RKO (cell line): ENCODE data around the gene TXNDC15.
"Not testable (repeated sequence)": the region's sequence is repeated elsewhere in the genome, so short reads cannot be mapped to it uniquely, and the experiment has no call there.

ENCODE experiments used
- DNase-seq: peaks from one replicate; pipeline ENCODE4 v3.0.0-alpha.2; 2016; ENCODE audit warnings: low spot score

TXNDC15 gene

GRCh38 chr5:134873987-134874830 lies at the start of gene TXNDC15:
Gene TXNDC15 (plus strand): TSS chr5:134874371. CDS start chr5:134874428, 57 bp downstream.
- DNase-seq: peak; percentile 91

DNA sequence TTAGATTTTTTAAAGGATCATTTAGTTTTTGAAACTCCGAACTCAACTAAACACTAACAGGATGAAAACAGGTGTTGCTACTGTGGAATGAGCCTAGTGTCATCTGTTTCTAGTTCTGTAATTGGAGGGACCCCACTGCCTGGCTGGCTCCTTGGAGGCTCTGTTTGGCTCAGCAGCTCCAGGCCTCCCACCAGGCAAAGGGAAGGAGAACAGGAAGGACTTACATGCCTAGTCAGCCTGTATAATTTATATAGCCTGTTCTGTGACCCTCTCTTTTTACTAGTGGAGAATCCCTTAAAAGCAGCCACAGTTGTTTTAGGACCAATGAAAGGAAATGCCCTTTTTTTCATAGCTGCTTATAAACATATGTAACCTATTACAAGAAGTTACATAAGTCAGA lies 49.5 kb upstream of the TXNDC15 start:
- no peak for DNase-seq

GRCh38 chr5:134825212-134825611 lies 49.0 kb upstream of the TXNDC15 start:
- DNase-seq: no peak

- DNase-seq: no peak
Observed at GRCh38 chr5:134833340-134834032, 40.7 kb upstream of the TXNDC15 start.

GRCh38 chr5:134835623-134836022 lies 38.5 kb upstream of the TXNDC15 start:
- no peak for DNase-seq

GRCh38 chr5:134837530-134838181 lies 36.5 kb upstream of the TXNDC15 start:
- DNase-seq: no peak

- not testable (repeated sequence) for DNase-seq
Observed at GRCh38 chr5:134838361-134838760, 35.8 kb upstream of the TXNDC15 start.

- no peak for DNase-seq
Observed at GRCh38 chr5:134840811-134841210, 33.4 kb upstream of the TXNDC15 start.

DNA sequence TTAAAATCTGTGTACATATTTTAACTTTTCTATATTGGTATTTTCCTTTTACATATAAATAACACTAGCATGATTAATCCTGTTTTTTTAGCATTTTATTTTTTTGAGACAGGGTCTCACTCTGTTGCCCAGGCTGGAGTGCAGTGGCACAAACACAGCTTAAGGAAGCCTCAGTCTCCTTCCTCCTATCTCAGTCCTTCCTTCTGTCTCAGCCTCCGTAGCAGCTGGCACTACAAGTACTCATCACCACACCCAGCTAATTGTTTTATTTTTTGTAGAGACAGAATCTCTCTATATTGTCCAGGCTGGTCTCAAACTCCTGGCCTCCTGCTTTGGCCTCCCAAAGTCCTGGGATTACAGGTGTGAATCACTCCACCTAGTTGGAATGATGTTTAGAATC lies 29.9 kb upstream of the TXNDC15 start:
- no peak for DNase-seq

DNA sequence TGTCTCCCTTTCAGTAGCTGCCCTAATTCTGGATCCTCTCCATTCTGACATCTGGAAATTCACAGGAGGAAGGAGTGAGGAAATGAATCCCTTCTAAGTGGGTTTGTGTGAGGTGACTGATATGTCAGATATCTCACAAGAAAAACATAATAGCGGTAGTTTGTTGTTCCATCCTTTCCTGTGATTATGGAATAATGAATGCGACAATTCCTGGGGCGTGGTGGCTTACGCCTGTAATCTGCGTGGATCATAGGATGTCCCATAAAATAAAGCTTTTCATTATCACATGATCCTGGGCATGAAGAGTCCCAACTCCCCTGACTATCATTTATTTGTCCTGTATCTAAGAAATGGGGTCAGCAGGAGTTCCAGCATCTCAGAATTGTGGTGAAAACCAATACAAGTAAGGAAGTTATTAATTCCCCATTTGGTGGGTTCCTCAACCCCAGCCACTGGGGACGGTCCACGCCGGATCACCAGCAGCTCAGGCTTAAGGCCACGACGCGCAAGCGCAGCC lies 28.8 kb upstream of the TXNDC15 start:
- no peak for DNase-seq

DNA sequence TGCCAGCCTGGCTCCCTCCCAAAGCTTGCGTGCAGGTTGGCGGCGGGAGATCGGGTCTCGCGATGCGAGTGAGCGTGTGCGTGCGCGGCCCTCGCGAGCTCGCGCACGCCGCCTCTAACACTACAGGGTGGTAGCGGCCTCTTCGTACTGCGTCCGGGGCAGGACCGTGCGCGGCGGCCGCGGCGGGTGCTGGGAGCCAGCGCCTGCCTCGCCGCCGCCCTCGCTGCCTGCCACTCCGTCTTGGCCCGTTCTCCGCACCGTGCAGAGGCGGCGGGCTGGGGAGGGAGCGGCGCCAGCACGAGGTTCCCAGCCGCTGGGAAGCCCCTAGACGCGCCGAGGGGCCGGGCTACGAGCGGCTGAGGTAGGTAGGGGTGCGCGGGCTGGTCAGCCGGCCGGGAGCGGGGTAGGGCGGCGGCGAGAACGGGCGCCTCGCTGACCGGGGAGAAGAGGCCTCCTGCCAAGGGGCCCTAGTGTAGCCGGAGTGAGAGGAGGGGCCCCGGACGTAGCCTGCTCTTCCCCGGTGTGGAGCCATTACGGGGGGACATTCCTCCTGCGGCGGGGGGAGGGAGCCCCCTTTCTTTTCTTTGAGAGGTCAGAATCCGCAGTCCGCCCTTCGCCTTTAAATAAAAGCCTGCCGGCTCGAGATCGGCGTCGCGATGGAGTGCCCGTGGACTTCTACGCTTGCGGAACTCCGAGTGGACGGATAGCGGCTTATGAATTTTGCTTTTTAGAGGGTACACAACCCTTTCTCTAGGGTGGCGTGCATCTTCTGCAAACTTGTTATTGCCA lies 28.1 kb upstream of the TXNDC15 start, which contains the start of gene C5orf24:
Gene C5orf24 (plus strand): TSS at position 117 of the 789 bp plus-strand sequence. CDS start 8,933 bp downstream, outside the sequence.
- peak; percentile 95 for DNase-seq

DNA sequence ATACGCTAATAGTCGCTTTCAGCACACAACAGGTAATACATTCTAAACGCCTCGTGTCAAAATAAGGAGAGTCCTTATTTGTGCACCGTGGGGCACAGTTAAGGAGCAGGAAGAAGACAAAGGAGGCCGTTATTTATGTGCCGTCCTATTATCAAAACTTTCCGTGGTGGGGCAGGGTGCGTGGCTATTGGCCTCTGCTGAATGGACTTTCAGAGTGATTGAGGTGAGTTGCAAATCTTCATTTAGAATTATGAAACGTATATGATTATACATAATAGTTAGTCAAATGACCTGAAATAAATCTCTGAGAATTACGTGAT lies 27.6 kb upstream of the TXNDC15 start:
- DNase-seq: peak; percentile 52

DNA sequence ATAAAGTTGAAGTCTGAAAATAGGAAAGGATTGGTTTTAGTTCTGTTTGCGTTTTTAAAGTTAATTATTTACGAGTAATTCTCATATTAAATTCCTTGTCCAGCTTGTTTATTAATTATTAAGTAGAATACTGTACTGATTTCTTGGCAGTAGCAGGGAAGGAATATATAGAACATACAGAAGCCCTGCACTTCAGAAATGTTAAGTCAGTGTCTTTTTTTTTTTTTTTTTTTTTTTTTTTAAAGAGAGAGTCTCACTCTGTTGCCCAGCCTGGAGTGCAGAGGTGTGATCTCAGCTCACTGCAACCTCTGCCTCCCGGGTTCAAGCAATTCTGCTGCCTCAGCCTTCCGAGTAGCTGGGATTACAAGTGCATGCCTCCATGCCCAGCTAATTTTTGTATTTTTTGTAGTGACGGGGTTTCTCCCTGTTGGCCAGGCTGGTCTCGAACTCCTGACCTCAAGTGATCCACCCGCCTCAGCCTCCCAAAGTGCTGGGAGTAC lies 24.7 kb upstream of the TXNDC15 start:
- not testable (repeated sequence) for DNase-seq

GRCh38 chr5:134851307-134851923 lies 22.8 kb upstream of the TXNDC15 start:
- peak; percentile 70 for DNase-seq

- not testable (repeated sequence) for DNase-seq
Observed at GRCh38 chr5:134856465-134856864, 17.7 kb upstream of the TXNDC15 start.

- DNase-seq: no peak
Observed at GRCh38 chr5:134857401-134857800, 16.8 kb upstream of the TXNDC15 start.

DNA sequence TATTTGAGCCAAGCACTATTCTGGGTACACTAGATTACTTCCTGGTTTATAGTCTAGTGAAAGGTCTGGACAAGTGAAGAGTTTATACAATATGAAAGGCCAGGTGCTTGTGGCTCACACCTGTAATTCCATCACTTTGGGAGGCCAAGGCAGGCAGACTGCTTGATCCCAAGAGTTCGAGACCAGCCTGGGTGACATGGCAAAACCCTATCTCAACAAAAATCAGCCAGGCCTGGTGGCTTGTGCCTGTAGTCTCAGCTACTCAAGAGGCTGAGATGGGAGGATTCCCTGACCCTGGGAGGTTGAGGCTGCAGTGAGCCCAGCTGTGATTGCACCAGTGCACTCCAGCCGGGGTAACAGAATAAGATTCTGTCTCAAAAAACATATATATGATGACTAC lies 9.5 kb upstream of the TXNDC15 start:
- no peak for DNase-seq

DNA sequence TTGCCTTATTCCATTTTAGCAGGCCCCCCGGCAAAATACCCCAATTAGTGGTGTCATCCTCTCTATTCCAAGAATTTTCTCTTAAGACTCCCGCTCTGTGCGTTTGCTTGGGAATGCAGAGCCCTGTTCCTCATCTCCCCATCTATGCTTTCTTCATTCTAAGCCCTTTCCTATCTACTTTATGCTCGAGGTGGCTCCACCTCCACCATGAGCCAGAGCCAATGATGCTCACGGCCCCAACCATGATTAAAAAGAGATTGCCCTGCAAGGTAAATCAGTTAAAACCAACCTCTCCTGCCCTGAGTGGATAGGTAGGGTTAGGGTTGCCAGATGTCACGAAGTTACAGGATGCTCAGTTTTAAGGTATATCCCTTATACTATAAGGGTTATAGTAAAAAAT lies 677 bp upstream of the TXNDC15 start:
- DNase-seq: no peak

DNA sequence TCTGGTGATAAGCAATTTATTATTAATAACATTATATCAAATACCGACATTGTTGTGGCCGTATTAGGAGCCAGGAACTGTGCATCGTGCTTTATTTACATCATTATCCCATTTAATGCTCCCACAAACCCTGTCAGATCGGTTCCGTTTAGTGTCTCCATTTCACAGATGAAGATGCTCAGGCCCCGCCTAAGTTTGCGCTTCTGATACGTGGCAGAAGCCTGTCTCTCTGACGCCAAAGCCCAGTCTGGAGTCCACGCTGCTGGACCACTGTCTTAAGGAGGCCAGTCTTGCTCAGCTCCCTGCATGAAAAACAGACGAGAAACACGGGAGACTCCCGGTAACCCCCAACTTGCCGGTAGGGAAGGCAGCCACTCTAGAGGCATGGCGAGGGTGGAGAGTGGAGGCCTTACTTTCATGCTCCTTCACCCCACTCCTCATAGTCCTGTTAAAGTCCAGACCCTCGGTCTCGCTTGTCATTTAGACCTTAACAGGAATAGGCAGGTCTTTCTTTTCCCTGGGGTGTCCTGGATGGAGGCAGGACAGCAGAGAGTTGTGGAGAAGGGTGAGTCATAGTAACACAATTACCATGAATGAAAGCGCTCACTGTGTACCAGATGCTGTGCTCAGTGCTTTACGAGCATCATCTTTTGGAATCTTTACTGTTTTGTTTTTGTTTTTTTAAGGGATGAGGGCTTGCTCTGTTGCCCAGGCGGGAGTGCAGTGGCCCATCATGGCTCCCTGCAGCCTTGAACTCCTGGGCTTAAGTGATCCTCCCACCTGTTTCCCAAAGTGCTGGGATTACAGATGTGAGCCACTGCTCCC lies 872 bp downstream of the TXNDC15 start:
- peak; percentile 80 for DNase-seq

DNA sequence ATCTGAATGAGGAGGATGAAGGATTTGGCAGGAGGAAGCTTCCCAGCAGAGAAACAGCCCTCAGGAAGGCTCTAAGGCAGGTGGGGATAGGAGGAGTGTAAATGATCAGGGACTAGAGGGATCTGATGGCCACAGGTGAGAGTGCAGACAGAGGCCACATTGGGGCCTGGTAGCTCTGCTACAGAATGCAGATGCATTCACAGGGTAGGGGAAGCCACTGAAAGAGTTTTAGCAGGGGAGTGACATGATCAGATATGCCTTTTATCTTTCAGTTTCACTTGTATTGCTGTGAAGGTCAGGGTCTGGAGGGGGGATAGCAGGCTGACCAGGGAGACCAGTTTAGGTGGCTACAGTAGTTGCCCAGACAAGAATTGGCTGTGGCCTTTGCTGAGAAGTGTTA lies 3.0 kb downstream of the TXNDC15 start:
- no peak for DNase-seq
